Measurements from ENCODE around the gene AFG3L2.
"Not testable (repeated sequence)": the region's sequence is repeated elsewhere in the genome, so short reads cannot be mapped to it uniquely, and the experiment has no call there.

The AFG3L2 gene

GRCh38 chr18:12397254-12397653 lies 20.2 kb upstream of the AFG3L2 start:
- no peak for DNase-seq (ENCODE audit: low spot score)

- no peak for DNase-seq (ENCODE audit: low spot score)
These were observed 17.4 kb upstream of the AFG3L2 start for GRCh38 chr18:12394428-12394827.

GRCh38 chr18:12393998-12394397 lies 17.0 kb upstream of the AFG3L2 start:
- no peak for DNase-seq (ENCODE audit: low spot score)

GRCh38 chr18:12393510-12393909 lies 16.5 kb upstream of the AFG3L2 start:
- DNase-seq (ENCODE audit: low spot score) = no peak

GRCh38 chr18:12391487-12392165 lies 14.6 kb upstream of the AFG3L2 start:
- no peak for DNase-seq (ENCODE audit: low spot score)

GRCh38 chr18:12388442-12388841 lies 11.4 kb upstream of the AFG3L2 start:
- DNase-seq (ENCODE audit: low spot score) = no peak

- DNase-seq (ENCODE audit: low spot score) = no peak
These were observed 7.2 kb upstream of the AFG3L2 start for GRCh38 chr18:12384261-12384660.

GRCh38 chr18:12383759-12384158 lies 6.7 kb upstream of the AFG3L2 start:
- not testable (repeated sequence) for DNase-seq (ENCODE audit: low spot score)

- not testable (repeated sequence) for DNase-seq (ENCODE audit: low spot score)
These were observed 5.3 kb upstream of the AFG3L2 start for GRCh38 chr18:12382221-12382814.

- DNase-seq (ENCODE audit: low spot score) = not testable (repeated sequence)
These were observed 1.2 kb upstream of the AFG3L2 start for GRCh38 chr18:12378198-12378558.

- no peak for DNase-seq (ENCODE audit: low spot score)
These were observed 650 bp upstream of the AFG3L2 start for GRCh38 chr18:12377556-12378197.

- DNase-seq (ENCODE audit: low spot score) = peak; percentile 71
These were observed 833 bp downstream of the AFG3L2 start for GRCh38 chr18:12376034-12376753.

- DNase-seq (ENCODE audit: low spot score) = no peak
These were observed 2.6 kb downstream of the AFG3L2 start for GRCh38 chr18:12374401-12374800.

- DNase-seq (ENCODE audit: low spot score) = no peak
These were observed 3.3 kb downstream of the AFG3L2 start for GRCh38 chr18:12373771-12374116.

- no peak for DNase-seq (ENCODE audit: low spot score)
These were observed 3.8 kb downstream of the AFG3L2 start for GRCh38 chr18:12373116-12373770.

- DNase-seq (ENCODE audit: low spot score) = no peak
These were observed 4.6 kb downstream of the AFG3L2 start for GRCh38 chr18:12372406-12372805.

- DNase-seq (ENCODE audit: low spot score) = no peak
These were observed 5.4 kb downstream of the AFG3L2 start for GRCh38 chr18:12371590-12371989.

- DNase-seq (ENCODE audit: low spot score) = no peak
These were observed 7.8 kb downstream of the AFG3L2 start for GRCh38 chr18:12369211-12369610.

GRCh38 chr18:12366784-12367183 lies 10.2 kb downstream of the AFG3L2 start:
- DNase-seq (ENCODE audit: low spot score) = no peak

- DNase-seq (ENCODE audit: low spot score) = no peak
These were observed 10.6 kb downstream of the AFG3L2 start for GRCh38 chr18:12366379-12366778.

GRCh38 chr18:12362473-12363174 lies 14.4 kb downstream of the AFG3L2 start:
- DNase-seq (ENCODE audit: low spot score) = no peak

All from left forelimb (tissue), 1 donor.